ENCODE measurements around the gene KIF11.
"Not testable (repeated sequence)": the region's sequence is repeated elsewhere in the genome, so short reads cannot be mapped to it uniquely, and the experiment has no call there.

KIF11 gene

DNA sequence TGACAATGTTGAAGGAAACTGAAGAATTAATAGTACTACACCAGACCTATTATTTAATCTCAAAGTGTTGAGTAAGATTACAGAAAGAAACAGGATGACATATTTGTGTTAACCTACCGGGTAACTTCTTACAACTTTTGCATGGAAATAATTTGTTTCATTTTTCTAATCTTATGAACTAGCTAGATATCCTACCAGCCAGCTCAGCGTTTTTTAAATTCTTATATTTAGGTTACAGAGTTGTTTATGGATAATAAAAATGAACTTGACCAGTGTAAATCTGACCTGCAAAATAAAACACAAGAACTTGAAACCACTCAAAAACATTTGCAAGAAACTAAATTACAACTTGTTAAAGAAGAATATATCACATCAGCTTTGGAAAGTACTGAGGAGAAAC, 37.0 kb downstream of the KIF11 start:
- Histone ChIP-seq H3K4me3 (ENCODE audit: insufficient read depth, low read depth, low read length, poor library complexity, severe bottlenecking) (no peak overlapping the region), H3K9me3 (ENCODE audit: control insufficient read depth, low read length) (no peaks in the 10 kb centered on the region), H3K36me3 (ENCODE audit: control insufficient read depth, insufficient read depth, low read length) (no peaks in the 10 kb centered on the region), H3K27ac (ENCODE audit: insufficient read depth, low read length, poor library complexity, severe bottlenecking) (no peak overlapping the region), H3K27me3 (replicated peaks; ENCODE audit: control insufficient read depth, insufficient read depth, low read length, poor library complexity, severe bottlenecking) (no peaks in the 10 kb centered on the region), H3K4me1 (ENCODE audit: control insufficient read depth, insufficient read depth, low read length, poor library complexity, severe bottlenecking) (no peaks in the 10 kb centered on the region)
- no peak for DNase-seq

DNA sequence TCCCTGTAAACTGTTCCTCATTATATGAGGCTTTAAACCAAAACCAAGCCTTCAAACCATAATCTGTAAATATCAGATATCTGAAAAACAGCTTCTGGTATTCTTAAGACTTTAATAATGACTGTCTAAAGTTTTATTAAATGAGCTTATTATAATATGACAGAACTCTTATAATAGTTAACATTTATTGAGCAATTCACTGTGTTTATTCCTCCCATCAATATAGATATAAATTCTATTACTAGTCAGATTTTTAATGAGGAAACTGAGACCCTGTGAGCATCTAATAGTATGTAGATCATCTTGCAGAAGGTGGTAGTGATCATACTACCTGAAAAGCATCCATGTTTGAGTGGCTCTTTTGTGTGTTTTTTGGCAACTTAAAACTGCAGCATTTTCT, 45.1 kb downstream of the KIF11 start:
- no peaks in the 10 kb centered on the region for H3K36me3 ChIP-seq (ENCODE audit: control insufficient read depth, insufficient read depth, low read length)
- H3K4me1 ChIP-seq (ENCODE audit: control insufficient read depth, insufficient read depth, low read length, poor library complexity, severe bottlenecking): no peaks in the 10 kb centered on the region
- H3K27ac ChIP-seq (ENCODE audit: insufficient read depth, low read length, poor library complexity, severe bottlenecking): no peak overlapping the region
- no peaks in the 10 kb centered on the region for H3K9me3 ChIP-seq (ENCODE audit: control insufficient read depth, low read length)
- H3K4me3 ChIP-seq (ENCODE audit: insufficient read depth, low read depth, low read length, poor library complexity, severe bottlenecking): no peak overlapping the region
- no peaks in the 10 kb centered on the region for H3K27me3 ChIP-seq (replicated peaks; ENCODE audit: control insufficient read depth, insufficient read depth, low read length, poor library complexity, severe bottlenecking)
- DNase-seq: no peak

DNA sequence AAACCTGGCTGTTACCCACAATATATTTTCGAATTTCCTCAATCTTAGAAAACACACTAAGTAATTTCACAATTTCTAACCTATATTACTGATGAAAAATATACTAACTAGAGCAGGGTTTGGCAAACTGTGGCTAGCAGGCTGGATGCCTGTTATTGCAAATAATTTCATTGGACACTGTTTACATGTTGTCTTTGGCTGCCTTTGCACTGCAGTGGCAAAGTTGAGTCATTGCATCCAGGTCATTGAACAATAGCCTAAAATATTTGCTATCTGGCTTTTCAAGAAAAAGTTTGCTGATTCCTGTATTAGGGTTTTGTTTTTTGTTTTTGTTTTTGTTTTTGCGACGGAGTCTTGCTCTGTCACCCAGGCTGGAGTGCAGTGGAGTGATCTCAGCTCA, 47.2 kb downstream of the KIF11 start:
- Histone ChIP-seq H3K27me3 (replicated peaks; ENCODE audit: control insufficient read depth, insufficient read depth, low read length, poor library complexity, severe bottlenecking) (no peaks in the 10 kb centered on the region), H3K36me3 (ENCODE audit: control insufficient read depth, insufficient read depth, low read length) (no peaks in the 10 kb centered on the region), H3K4me3 (ENCODE audit: insufficient read depth, low read depth, low read length, poor library complexity, severe bottlenecking) (no peak overlapping the region), H3K27ac (ENCODE audit: insufficient read depth, low read length, poor library complexity, severe bottlenecking) (no peak overlapping the region), H3K4me1 (ENCODE audit: control insufficient read depth, insufficient read depth, low read length, poor library complexity, severe bottlenecking) (no peaks in the 10 kb centered on the region), H3K9me3 (ENCODE audit: control insufficient read depth, low read length) (no peaks in the 10 kb centered on the region)
- no peak for DNase-seq

DNA sequence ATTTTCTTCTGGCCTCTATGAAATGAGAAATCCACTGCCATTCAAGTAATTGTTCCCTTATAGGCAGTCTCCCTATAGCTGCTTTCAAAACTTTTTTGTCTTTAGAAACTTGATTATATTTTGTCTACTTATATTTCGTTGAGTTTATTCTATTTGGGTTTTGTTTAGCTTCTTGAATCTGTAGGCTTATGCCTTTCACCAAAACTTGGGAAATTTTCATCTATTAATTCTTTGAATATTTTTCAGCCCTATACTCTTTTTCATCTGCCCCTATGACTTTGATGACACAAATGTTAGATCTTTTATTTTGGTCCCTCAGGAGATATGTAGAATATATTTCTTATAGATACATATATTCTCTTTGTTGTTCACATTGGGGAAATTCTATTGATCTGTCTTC, 48.6 kb downstream of the KIF11 start:
- Histone ChIP-seq H3K4me1 (ENCODE audit: control insufficient read depth, insufficient read depth, low read length, poor library complexity, severe bottlenecking) (no peaks in the 10 kb centered on the region), H3K27me3 (replicated peaks; ENCODE audit: control insufficient read depth, insufficient read depth, low read length, poor library complexity, severe bottlenecking) (no peaks in the 10 kb centered on the region), H3K4me3 (ENCODE audit: insufficient read depth, low read depth, low read length, poor library complexity, severe bottlenecking) (no peak overlapping the region), H3K9me3 (ENCODE audit: control insufficient read depth, low read length) (no peaks in the 10 kb centered on the region), H3K27ac (ENCODE audit: insufficient read depth, low read length, poor library complexity, severe bottlenecking) (no peak overlapping the region), H3K36me3 (ENCODE audit: control insufficient read depth, insufficient read depth, low read length) (no peaks in the 10 kb centered on the region)
- no peak for DNase-seq

DNA sequence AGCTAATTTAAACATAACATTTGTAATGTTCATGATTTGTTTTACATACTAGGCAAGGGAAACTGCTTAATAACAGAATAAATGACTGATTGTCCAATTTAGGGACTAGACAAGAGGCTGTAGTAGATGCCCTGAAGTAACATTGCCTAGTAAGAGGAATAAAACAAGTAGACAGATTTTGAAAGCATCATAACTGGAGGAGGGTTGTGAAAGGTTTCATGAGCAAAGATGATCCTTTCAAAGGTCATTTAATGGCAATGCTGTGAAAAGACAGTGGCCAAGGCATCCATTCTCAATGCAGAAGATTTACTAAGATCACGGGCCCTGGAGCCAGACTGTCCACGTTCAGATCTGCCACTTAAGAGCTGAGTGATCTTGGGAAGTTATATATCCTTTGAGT, 52.0 kb downstream of the KIF11 start:
- H3K27ac ChIP-seq (ENCODE audit: insufficient read depth, low read length, poor library complexity, severe bottlenecking): no peak overlapping the region
- H3K4me1 ChIP-seq (ENCODE audit: control insufficient read depth, insufficient read depth, low read length, poor library complexity, severe bottlenecking): no peaks in the 10 kb centered on the region
- H3K4me3 ChIP-seq (ENCODE audit: insufficient read depth, low read depth, low read length, poor library complexity, severe bottlenecking): no peak overlapping the region
- no peaks in the 10 kb centered on the region for H3K36me3 ChIP-seq (ENCODE audit: control insufficient read depth, insufficient read depth, low read length)
- DNase-seq: no peak
- no peaks in the 10 kb centered on the region for H3K9me3 ChIP-seq (ENCODE audit: control insufficient read depth, low read length)
- no peaks in the 10 kb centered on the region for H3K27me3 ChIP-seq (replicated peaks; ENCODE audit: control insufficient read depth, insufficient read depth, low read length, poor library complexity, severe bottlenecking)

DNA sequence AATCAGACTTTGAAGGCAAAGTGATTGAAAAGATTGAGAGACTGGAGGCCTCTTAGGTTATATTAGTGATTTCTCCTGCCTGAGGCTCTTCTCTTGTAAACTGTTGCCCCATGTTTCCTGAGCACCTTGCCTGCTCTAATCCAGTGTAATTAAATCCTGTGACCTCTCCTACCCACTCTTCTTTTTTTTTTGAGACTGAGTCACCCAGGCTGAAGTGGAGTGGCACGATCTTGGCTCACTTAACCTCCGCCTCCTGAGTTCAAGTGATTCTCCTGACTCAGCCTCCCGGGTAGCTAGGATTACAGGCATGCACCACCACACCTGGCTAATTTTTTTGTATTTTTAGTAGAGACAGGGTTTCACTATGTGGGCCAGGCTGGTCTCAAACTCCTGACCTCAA, 57.9 kb downstream of the KIF11 start:
- H3K4me3 ChIP-seq (ENCODE audit: insufficient read depth, low read depth, low read length, poor library complexity, severe bottlenecking); DNase-seq; H3K9me3 ChIP-seq (ENCODE audit: control insufficient read depth, low read length); H3K4me1 ChIP-seq (ENCODE audit: control insufficient read depth, insufficient read depth, low read length, poor library complexity, severe bottlenecking); H3K36me3 ChIP-seq (ENCODE audit: control insufficient read depth, insufficient read depth, low read length); H3K27ac ChIP-seq (ENCODE audit: insufficient read depth, low read length, poor library complexity, severe bottlenecking); H3K27me3 ChIP-seq (replicated peaks; ENCODE audit: control insufficient read depth, insufficient read depth, low read length, poor library complexity, severe bottlenecking): not testable (repeated sequence)

DNA sequence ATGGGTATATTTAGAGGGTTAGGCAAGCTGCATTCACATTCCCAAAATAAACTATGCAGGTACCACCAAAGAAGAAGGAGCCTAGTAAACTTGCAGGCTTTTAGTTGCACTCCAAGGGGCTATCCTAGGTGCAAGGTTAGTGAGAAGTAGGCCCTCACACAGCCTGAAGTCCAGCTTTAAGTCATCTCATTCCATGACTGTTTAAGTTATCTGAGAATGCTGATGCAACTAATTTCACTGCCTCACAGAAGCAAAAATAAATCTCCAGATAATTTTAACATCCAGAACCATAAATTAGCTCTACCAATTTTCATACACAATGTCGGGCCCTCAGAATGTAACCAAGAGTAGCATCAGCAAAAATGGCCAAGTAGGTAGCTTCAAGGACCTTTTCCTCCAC, 62.5 kb downstream of the KIF11 start:
- Histone ChIP-seq H3K36me3 (ENCODE audit: control insufficient read depth, insufficient read depth, low read length) (no peaks in the 10 kb centered on the region), H3K4me3 (ENCODE audit: insufficient read depth, low read depth, low read length, poor library complexity, severe bottlenecking) (no peak overlapping the region), H3K9me3 (ENCODE audit: control insufficient read depth, low read length) (no peaks in the 10 kb centered on the region), H3K27ac (ENCODE audit: insufficient read depth, low read length, poor library complexity, severe bottlenecking) (no peak overlapping the region), H3K4me1 (ENCODE audit: control insufficient read depth, insufficient read depth, low read length, poor library complexity, severe bottlenecking) (no peaks in the 10 kb centered on the region), H3K27me3 (replicated peaks; ENCODE audit: control insufficient read depth, insufficient read depth, low read length, poor library complexity, severe bottlenecking) (no peaks in the 10 kb centered on the region)
- no peak for DNase-seq

DNA sequence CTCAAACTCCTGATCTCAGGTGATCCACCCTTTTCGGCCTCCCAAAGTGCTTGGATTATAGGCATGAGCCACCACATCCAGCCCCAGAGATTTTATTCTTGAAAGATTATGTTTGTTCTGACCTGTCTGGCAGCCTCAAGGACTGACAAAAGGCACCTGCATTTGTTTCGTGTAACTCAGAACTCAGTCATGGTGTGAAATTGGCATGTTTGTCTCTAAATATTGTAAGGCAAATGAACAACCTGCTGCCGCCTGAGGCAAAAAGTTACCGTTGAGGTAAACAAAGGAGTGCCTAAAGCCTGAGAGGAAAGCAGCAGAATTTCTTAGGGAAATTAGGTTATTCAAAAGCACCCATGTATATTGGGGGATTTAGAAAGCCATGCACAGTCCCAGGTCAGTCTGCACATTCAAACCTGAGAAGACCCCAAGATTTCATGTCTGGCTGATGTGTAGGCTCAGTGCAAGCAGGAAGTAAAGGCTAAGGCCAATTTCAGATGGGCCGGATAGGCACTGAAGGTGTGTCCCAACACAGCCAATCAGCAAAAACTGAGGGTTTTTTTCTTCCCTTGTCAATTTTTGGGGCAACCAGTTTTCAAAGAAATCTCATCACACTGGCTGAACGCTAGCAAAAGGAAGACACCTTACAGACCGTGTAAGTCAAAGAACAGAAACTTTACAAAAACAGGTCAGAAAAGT, 63.5 kb downstream of the KIF11 start:
- no peak overlapping the region for H3K4me3 ChIP-seq (ENCODE audit: insufficient read depth, low read depth, low read length, poor library complexity, severe bottlenecking)
- no peak overlapping the region for H3K27ac ChIP-seq (ENCODE audit: insufficient read depth, low read length, poor library complexity, severe bottlenecking)
- no peaks in the 10 kb centered on the region for H3K27me3 ChIP-seq (replicated peaks; ENCODE audit: control insufficient read depth, insufficient read depth, low read length, poor library complexity, severe bottlenecking)
- H3K9me3 ChIP-seq (ENCODE audit: control insufficient read depth, low read length): no peaks in the 10 kb centered on the region
- no peaks in the 10 kb centered on the region for H3K4me1 ChIP-seq (ENCODE audit: control insufficient read depth, insufficient read depth, low read length, poor library complexity, severe bottlenecking)
- H3K36me3 ChIP-seq (ENCODE audit: control insufficient read depth, insufficient read depth, low read length): no peaks in the 10 kb centered on the region
- DNase-seq: no peak

DNA sequence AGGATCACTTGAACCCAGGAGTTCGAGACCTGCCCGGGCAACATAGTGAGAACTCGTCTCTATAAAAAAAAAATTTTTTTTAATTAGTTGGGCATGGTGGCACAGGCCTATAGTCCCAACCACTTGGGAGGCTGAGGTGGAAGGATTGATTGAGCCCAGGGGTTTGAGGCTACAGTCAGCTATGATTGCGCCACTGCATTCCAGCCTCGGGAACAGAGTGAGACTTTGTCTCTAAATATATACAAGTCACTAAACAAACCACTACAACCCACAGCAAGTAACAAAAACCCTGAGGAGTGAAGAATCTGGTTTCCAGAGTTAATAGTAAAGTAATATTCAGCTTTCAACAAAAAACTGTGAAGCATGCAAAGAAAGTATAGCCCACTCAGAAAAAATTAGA, 64.1 kb downstream of the KIF11 start:
- Histone ChIP-seq H3K27ac (ENCODE audit: insufficient read depth, low read length, poor library complexity, severe bottlenecking) (no peak overlapping the region), H3K4me1 (ENCODE audit: control insufficient read depth, insufficient read depth, low read length, poor library complexity, severe bottlenecking) (no peaks in the 10 kb centered on the region), H3K36me3 (ENCODE audit: control insufficient read depth, insufficient read depth, low read length) (no peaks in the 10 kb centered on the region), H3K27me3 (replicated peaks; ENCODE audit: control insufficient read depth, insufficient read depth, low read length, poor library complexity, severe bottlenecking) (no peaks in the 10 kb centered on the region), H3K9me3 (ENCODE audit: control insufficient read depth, low read length) (no peaks in the 10 kb centered on the region), H3K4me3 (ENCODE audit: insufficient read depth, low read depth, low read length, poor library complexity, severe bottlenecking) (no peak overlapping the region)
- DNase-seq: no peak

DNA sequence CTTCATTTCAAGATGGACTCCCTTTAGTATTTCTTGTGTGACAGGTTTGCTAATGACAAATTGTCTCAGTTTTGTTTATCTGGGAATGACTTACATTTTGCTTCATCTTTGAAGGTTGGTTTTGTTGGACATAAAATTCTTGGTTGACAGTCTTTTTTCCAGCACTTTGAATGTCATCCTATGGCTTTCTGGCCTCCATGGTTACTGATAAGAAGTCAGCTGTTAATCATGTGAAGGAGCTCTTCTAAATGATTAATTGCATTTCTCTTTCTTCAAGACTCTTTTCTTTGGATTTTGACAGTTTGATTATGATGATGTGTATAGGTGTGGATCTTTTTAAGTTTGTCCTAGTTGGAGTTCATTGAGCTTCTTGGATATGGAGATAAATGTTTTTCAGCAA, 69.9 kb downstream of the KIF11 start:
- Histone ChIP-seq H3K36me3 (ENCODE audit: control insufficient read depth, insufficient read depth, low read length) (no peaks in the 10 kb centered on the region), H3K4me1 (ENCODE audit: control insufficient read depth, insufficient read depth, low read length, poor library complexity, severe bottlenecking) (no peaks in the 10 kb centered on the region), H3K27me3 (replicated peaks; ENCODE audit: control insufficient read depth, insufficient read depth, low read length, poor library complexity, severe bottlenecking) (no peaks in the 10 kb centered on the region), H3K9me3 (ENCODE audit: control insufficient read depth, low read length) (no peaks in the 10 kb centered on the region), H3K4me3 (ENCODE audit: insufficient read depth, low read depth, low read length, poor library complexity, severe bottlenecking) (no peak overlapping the region), H3K27ac (ENCODE audit: insufficient read depth, low read length, poor library complexity, severe bottlenecking) (no peak overlapping the region)
- no peak for DNase-seq
